ENCODE results near the gene SLC9A3. TPM values are rescaled to one million over a fixed set of nuclear protein-coding genes. Genes with fewer than 3 reads are reported as not detected.

SLC9A3 gene
- total RNA-seq, 2 donors from 2014 or later = 0.21 to 1.1 TPM

GRCh38 chr5:520850-521226 lies 3.4 kb downstream of the SLC9A3 start:
- H3K27me3 Mint-ChIP-seq = peaks cover 25 to 35% of the 10 kb centered on the region in 2 donors
- peaks cover 0 to 10% of the 10 kb centered on the region in 2 donors for H3K4me1 Mint-ChIP-seq (ENCODE audit: low read depth in 2 of 2)
- no peaks in the 10 kb centered on the region for H3K36me3 Mint-ChIP-seq
- no peak overlapping the region for H3K27ac Mint-ChIP-seq
- ATAC-seq (no peak), DNase-seq (ENCODE audit: low spot score) (no peak)
- peaks cover 8% of the 10 kb centered on the region for H3K9me3 Mint-ChIP-seq
- no peak overlapping the region for H3K4me3 Mint-ChIP-seq

GRCh38 chr5:520196-520849 lies 3.9 kb downstream of the SLC9A3 start:
- H3K27me3 Mint-ChIP-seq = peaks cover 22 to 30% of the 10 kb centered on the region in 2 donors
- no peak overlapping the region for H3K27ac Mint-ChIP-seq
- ATAC-seq (no peak), DNase-seq (ENCODE audit: low spot score) (no peak)
- peaks cover 8% of the 10 kb centered on the region for H3K9me3 Mint-ChIP-seq
- peaks cover 0 to 4% of the 10 kb centered on the region in 2 donors for H3K4me1 Mint-ChIP-seq (ENCODE audit: low read depth in 2 of 2)
- no peaks in the 10 kb centered on the region for H3K36me3 Mint-ChIP-seq
- H3K4me3 Mint-ChIP-seq = no peak overlapping the region

- ATAC-seq (no peak), DNase-seq (ENCODE audit: low spot score) (no peak)
- no peaks in the 10 kb centered on the region for H3K4me1 Mint-ChIP-seq (ENCODE audit: low read depth in 2 of 2)
- H3K27ac Mint-ChIP-seq = no peak overlapping the region
- no peak overlapping the region for H3K4me3 Mint-ChIP-seq
- no peaks in the 10 kb centered on the region for H3K36me3 Mint-ChIP-seq
- peaks cover 8% of the 10 kb centered on the region for H3K9me3 Mint-ChIP-seq
- peaks cover 17 to 23% of the 10 kb centered on the region in 2 donors for H3K27me3 Mint-ChIP-seq
Measured at GRCh38 chr5:518721-519120, 5.5 kb downstream of the SLC9A3 start.

GRCh38 chr5:517535-518100 lies 6.6 kb downstream of the SLC9A3 start:
- H3K9me3 Mint-ChIP-seq = peaks cover 8% of the 10 kb centered on the region
- ATAC-seq = no peak

GRCh38 chr5:516980-517379 lies 7.3 kb downstream of the SLC9A3 start:
- no peaks in the 10 kb centered on the region for H3K36me3 Mint-ChIP-seq
- peaks cover 8% of the 10 kb centered on the region for H3K9me3 Mint-ChIP-seq
- DNase-seq (ENCODE audit: low spot score) (no peak), ATAC-seq (no peak)
- H3K4me3 Mint-ChIP-seq = no peak overlapping the region
- H3K27me3 Mint-ChIP-seq = peaks cover 17% of the 10 kb centered on the region in 2 donors
- H3K4me1 Mint-ChIP-seq (ENCODE audit: low read depth in 2 of 2) = no peaks in the 10 kb centered on the region
- H3K27ac Mint-ChIP-seq = no peak overlapping the region

More at GRCh38 chr5:517535-518100, 6.6 kb downstream of the SLC9A3 start:
- Mint-ChIP-seq H3K4me3 (no peak overlapping the region), H3K36me3 (no peaks in the 10 kb centered on the region), H3K27me3 (peaks cover 17% of the 10 kb centered on the region in 2 donors), H3K27ac (no peak overlapping the region), H3K4me1 (ENCODE audit: low read depth in 2 of 2) (no peaks in the 10 kb centered on the region)
- DNase-seq (ENCODE audit: low spot score) = no peak

GRCh38 chr5:516338-516925 lies 7.8 kb downstream of the SLC9A3 start:
- no peak overlapping the region for H3K27ac Mint-ChIP-seq
- H3K36me3 Mint-ChIP-seq = no peaks in the 10 kb centered on the region
- ATAC-seq = no peak
- DNase-seq (ENCODE audit: low spot score) = no peak
- peaks cover 8% of the 10 kb centered on the region for H3K9me3 Mint-ChIP-seq
- H3K27me3 Mint-ChIP-seq = peaks cover 17% of the 10 kb centered on the region in 2 donors
- H3K4me3 Mint-ChIP-seq = no peak overlapping the region
- no peaks in the 10 kb centered on the region for H3K4me1 Mint-ChIP-seq (ENCODE audit: low read depth in 2 of 2)

GRCh38 chr5:515273-515836 lies 8.9 kb downstream of the SLC9A3 start:
- ATAC-seq (no peak), DNase-seq (ENCODE audit: low spot score) (no peak)
- Mint-ChIP-seq H3K27ac (no peak overlapping the region), H3K4me3 (no peak overlapping the region), H3K4me1 (ENCODE audit: low read depth in 2 of 2) (no peaks in the 10 kb centered on the region), H3K36me3 (no peaks in the 10 kb centered on the region), H3K9me3 (peaks cover 8% of the 10 kb centered on the region), H3K27me3 (peaks cover 17% of the 10 kb centered on the region in 2 donors)

- DNase-seq (ENCODE audit: low spot score) = no peak
- H3K9me3 Mint-ChIP-seq = peaks cover 8% of the 10 kb centered on the region
- no peak overlapping the region for H3K4me3 Mint-ChIP-seq
- no peak overlapping the region for H3K27ac Mint-ChIP-seq
- no peaks in the 10 kb centered on the region for H3K36me3 Mint-ChIP-seq
- no peaks in the 10 kb centered on the region for H3K4me1 Mint-ChIP-seq (ENCODE audit: low read depth in 2 of 2)
- no peak for ATAC-seq
- H3K27me3 Mint-ChIP-seq = peaks cover 17% of the 10 kb centered on the region in 2 donors
Measured at GRCh38 chr5:514673-515072, 9.6 kb downstream of the SLC9A3 start.

- H3K9me3 Mint-ChIP-seq = peaks cover 8% of the 10 kb centered on the region
Measured at GRCh38 chr5:514101-514485, 10.2 kb downstream of the SLC9A3 start.

GRCh38 chr5:513216-514100 lies 10.8 kb downstream of the SLC9A3 start:
- peaks cover 17% of the 10 kb centered on the region in 2 donors for H3K27me3 Mint-ChIP-seq
- H3K27ac Mint-ChIP-seq = no peak overlapping the region
- DNase-seq (ENCODE audit: low spot score) (no peak), ATAC-seq (no peak)
- H3K4me3 Mint-ChIP-seq = no peak overlapping the region
- H3K36me3 Mint-ChIP-seq = no peaks in the 10 kb centered on the region
- peaks cover 8% of the 10 kb centered on the region for H3K9me3 Mint-ChIP-seq
- H3K4me1 Mint-ChIP-seq (ENCODE audit: low read depth in 2 of 2) = no peaks in the 10 kb centered on the region

More at GRCh38 chr5:514101-514485, 10.2 kb downstream of the SLC9A3 start:
- Mint-ChIP-seq H3K27me3 (peaks cover 17% of the 10 kb centered on the region in 2 donors), H3K4me3 (no peak overlapping the region), H3K36me3 (no peaks in the 10 kb centered on the region), H3K27ac (no peak overlapping the region), H3K4me1 (ENCODE audit: low read depth in 2 of 2) (no peaks in the 10 kb centered on the region)
- ATAC-seq = no peak
- DNase-seq (ENCODE audit: low spot score) = no peak

- H3K4me3 Mint-ChIP-seq = no peak overlapping the region
- no peak for ATAC-seq
- no peaks in the 10 kb centered on the region for H3K4me1 Mint-ChIP-seq (ENCODE audit: low read depth in 2 of 2)
- H3K9me3 Mint-ChIP-seq = no peaks in the 10 kb centered on the region
- H3K27me3 Mint-ChIP-seq = peaks cover 0 to 5% of the 10 kb centered on the region in 2 donors
- no peaks in the 10 kb centered on the region for H3K36me3 Mint-ChIP-seq
- no peak for DNase-seq (ENCODE audit: low spot score)
- no peak overlapping the region for H3K27ac Mint-ChIP-seq
Measured at GRCh38 chr5:511476-511875, 12.8 kb downstream of the SLC9A3 start.

- Mint-ChIP-seq H3K36me3 (no peaks in the 10 kb centered on the region), H3K4me3 (no peak overlapping the region), H3K9me3 (no peaks in the 10 kb centered on the region), H3K27me3 (peaks cover 0 to 5% of the 10 kb centered on the region in 2 donors), H3K27ac (no peak overlapping the region), H3K4me1 (ENCODE audit: low read depth in 2 of 2) (no peaks in the 10 kb centered on the region)
- ATAC-seq (no peak), DNase-seq (ENCODE audit: low spot score) (no peak)
Measured at GRCh38 chr5:510521-510920, 13.7 kb downstream of the SLC9A3 start.

GRCh38 chr5:509611-510185 lies 14.6 kb downstream of the SLC9A3 start:
- Mint-ChIP-seq H3K9me3 (no peaks in the 10 kb centered on the region), H3K4me3 (no peak overlapping the region), H3K4me1 (ENCODE audit: low read depth in 2 of 2) (no peaks in the 10 kb centered on the region), H3K27ac (no peak overlapping the region), H3K36me3 (no peaks in the 10 kb centered on the region), H3K27me3 (peaks cover 0 to 2% of the 10 kb centered on the region in 2 donors)
- no peak for ATAC-seq
- no peak for DNase-seq (ENCODE audit: low spot score)

Data from natural killer cell treated with Interleukin-12 subunit alpha and Interleukin-12 subunit beta and Interleukin-15 and Interleukin-18, amount 100 ng/mL, for 72 hours (primary cell).